BJ (cell line): Measurements from ENCODE around the gene GLRX3. TPM values are rescaled to one million over a fixed set of nuclear protein-coding genes. Genes with fewer than 3 reads are reported as not detected.
"Not testable (repeated sequence)": the region's sequence is repeated elsewhere in the genome, so short reads cannot be mapped to it uniquely, and the experiment has no call there.

ENCODE experiments used
- CTCF ChIA-PET: fragments of 350-600 bp; formaldehyde crosslinking; extraction: SDS; loops from one replicate; lab custom pipeline; 2021; ENCODE audit warnings: antibody characterized with exemption, inconsistent platforms; lab: Yijun Ruan, JAX
- POLR2A ChIA-PET: fragments of 300-600 bp; sonication (Branson Sonifier 250); formaldehyde crosslinking; extraction: SDS; loops from one replicate; lab custom pipeline; 2021; ENCODE audit warnings: antibody characterized with exemption; lab: Charles Lee
- DNase-seq: peaks from one replicate; pipeline ENCODE4 v3.0.0-alpha.2; 2011; ENCODE audit warnings: low read depth
- H3K27me3 ChIP-seq: 2 replicates; pipeline ENCODE4 v1.6.0; 2011; ENCODE audit warnings: low read length; ENCODE audit not compliant: control insufficient read depth, insufficient read depth
- H3K36me3 ChIP-seq: 2 replicates; pipeline ENCODE4 v1.5.1; 2011; ENCODE audit warnings: low read length; ENCODE audit not compliant: control insufficient read depth, insufficient read depth
- H3K4me3 ChIP-seq: 2 replicates; pipeline ENCODE4 v1.5.1; 2011; ENCODE audit warnings: low read depth, mild to moderate bottlenecking, control low read depth, low read length
- CTCF ChIP-seq: IDR thresholded peaks from 2 replicates; pipeline ENCODE4 v1.5.1; 2011; ENCODE audit warnings: low read depth, mild to moderate bottlenecking, control low read depth, inconsistent platforms, low read length, moderate library complexity; ENCODE audit not compliant: insufficient read depth
- polyA plus RNA-seq: library from polyadenylated mRNA; depleted of rRNA; stranded (reverse); fragments of >200 nt; gene quantifications from 2 replicates; pipeline ENCODE4 v1.2.3, GENCODE V29; 2011

Gene GLRX3
- polyA plus RNA-seq, 1 experiment: 51.3 TPM

- no peak for TF ChIP-seq CTCF
- no peaks in the 10 kb centered on the region for H3K36me3 ChIP-seq
- DNase-seq: no peak
- no peaks in the 10 kb centered on the region for H3K27me3 ChIP-seq
- no peak overlapping the region for H3K4me3 ChIP-seq
- CTCF ChIA-PET: interaction anchor here (2.5 kb wide), 1 partner anchor 9 kb away, joined by 12 read pairs; no protein-coding TSS in a partner anchor
- POLR2A ChIA-PET: no interaction called here
Observed at GRCh38 chr10:130198651-130199050, 62.5 kb downstream of the GLRX3 start.

GRCh38 chr10:130200179-130201042 lies 64.2 kb downstream of the GLRX3 start:
- POLR2A ChIA-PET: no interaction called here
- CTCF ChIA-PET: interaction anchor here (2.5 kb wide), 1 partner anchor 11 kb away, joined by 12 read pairs; no protein-coding TSS in a partner anchor
- TF ChIP-seq CTCF: no peak
- H3K36me3 ChIP-seq: no peaks in the 10 kb centered on the region
- DNase-seq: no peak
- no peaks in the 10 kb centered on the region for H3K27me3 ChIP-seq
- H3K4me3 ChIP-seq: no peak overlapping the region

DNA sequence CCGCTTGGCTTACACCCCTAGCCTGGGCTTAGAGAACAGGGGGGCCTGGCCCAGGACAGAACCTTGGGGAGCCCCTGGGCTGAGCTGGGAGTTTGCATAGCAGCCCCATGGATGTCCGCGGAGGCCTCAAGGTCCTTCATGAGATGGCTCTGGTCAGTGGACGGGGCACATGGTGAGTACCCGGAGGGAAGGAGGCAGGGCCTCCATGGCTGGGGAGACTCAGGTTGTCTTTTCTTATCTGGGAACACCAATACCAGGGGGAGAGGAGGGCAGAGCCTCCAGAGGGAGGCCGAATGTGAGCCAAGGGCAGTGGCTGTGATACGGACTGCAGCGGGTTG lies 64.8 kb downstream of the GLRX3 start:
- Histone ChIP-seq H3K27me3 (no peaks in the 10 kb centered on the region), H3K4me3 (no peak overlapping the region), H3K36me3 (no peaks in the 10 kb centered on the region)
- no peak for DNase-seq
- ChIA-PET POLR2A (no interaction called here), CTCF (no interaction called here)
- no peak for TF ChIP-seq CTCF

- H3K36me3 ChIP-seq, DNase-seq, H3K4me3 ChIP-seq, H3K27me3 ChIP-seq, POLR2A ChIA-PET: not testable (repeated sequence)
- CTCF ChIA-PET: interaction anchor here (1.2 kb wide), 1 partner anchor 13 kb away, joined by 4 read pairs; no protein-coding TSS in a partner anchor
Observed at GRCh38 chr10:130202150-130202549, 66.0 kb downstream of the GLRX3 start.

GRCh38 chr10:130202984-130203621 lies 66.9 kb downstream of the GLRX3 start:
- Histone ChIP-seq H3K4me3 (no peak overlapping the region), H3K27me3 (no peaks in the 10 kb centered on the region), H3K36me3 (no peaks in the 10 kb centered on the region)
- CTCF ChIA-PET: no interaction called here
- POLR2A ChIA-PET: no interaction called here
- DNase-seq: no peak
- TF ChIP-seq CTCF: no peak
